GM12801 (cell line): ENCODE results near the gene UBE2R2.

Experiments used
- CTCF ChIP-seq: IDR thresholded peaks from one replicate; pipeline ENCODE4 v1.5.1; 2011; ENCODE audit warnings: control low read depth; ENCODE audit not compliant: insufficient read length; ENCODE audit errors: extremely low read depth

UBE2R2 gene

DNA sequence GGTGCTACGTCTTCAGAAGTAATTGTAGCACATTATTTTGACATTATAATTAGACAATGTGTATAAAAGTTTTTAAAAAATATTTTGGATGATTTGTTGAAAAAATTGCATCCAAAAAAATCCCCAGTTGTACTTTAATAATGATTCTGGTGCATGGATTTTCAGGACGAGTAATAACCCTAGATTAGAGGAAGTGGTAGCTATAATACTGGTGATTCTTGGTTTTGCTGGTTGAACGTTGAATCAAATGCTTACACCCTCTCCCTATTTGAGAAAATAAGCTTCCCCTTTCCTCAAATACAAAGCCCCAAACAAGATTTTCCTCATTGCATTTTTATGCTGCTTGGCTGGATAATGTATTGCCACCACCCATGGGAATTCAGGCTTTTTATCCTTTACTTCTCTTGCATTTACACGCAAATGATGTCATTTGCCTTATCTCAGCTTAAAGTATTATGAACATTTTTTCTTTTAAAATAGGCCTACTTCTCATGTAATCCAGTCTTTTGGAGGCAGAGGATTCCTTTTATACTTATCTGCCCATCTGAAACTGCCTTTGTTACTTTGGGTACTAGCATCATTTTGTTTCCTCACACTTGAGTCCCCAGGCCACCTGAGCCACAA, 86.3 kb downstream of the UBE2R2 start:
- no peak for TF ChIP-seq CTCF

GRCh38 chr9:33905137-33905536, 88.2 kb downstream of the UBE2R2 start:
- TF ChIP-seq CTCF, result no peak

DNA sequence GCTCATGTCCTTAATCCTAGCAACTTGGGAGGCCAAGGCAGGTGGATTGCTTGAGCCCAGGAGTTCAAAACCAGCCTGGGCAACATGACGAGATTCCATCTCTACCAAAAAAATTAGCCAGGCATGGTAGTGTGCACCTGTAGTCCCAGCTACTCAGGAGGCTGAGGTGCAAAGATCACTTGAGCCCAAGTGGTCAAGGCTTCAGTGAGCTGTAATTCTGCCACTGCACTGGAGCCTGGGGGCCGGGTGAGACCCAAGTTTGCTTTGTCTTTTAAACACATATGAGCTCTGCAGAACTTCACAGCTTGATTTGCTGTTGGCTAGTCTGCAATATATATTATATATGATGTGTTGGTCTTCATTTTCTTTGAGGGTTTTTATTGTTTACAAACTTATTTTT, 89.8 kb downstream of the UBE2R2 start:
- TF ChIP-seq CTCF, result no peak

DNA sequence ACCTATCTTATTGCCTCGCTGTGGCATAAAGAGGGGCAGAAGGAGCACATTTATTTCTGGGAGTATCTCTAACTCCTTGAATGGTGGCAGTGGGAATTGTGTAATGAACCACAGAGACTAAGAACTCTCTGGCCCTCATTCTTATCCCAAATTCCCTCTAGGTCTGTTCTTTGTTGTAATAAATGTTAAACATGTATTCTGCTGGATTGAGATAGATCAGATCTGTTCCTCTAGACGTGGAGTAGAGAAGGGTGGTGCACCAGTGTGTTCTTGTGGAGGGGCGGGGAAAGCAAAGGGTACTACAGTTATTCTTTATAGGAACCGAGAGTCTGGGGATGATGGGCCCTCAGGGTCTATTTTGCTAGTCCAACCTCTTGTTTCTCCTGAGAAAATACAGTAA, 90.4 kb downstream of the UBE2R2 start:
- TF ChIP-seq CTCF, result no peak

GRCh38 chr9:33908114-33908513, 91.2 kb downstream of the UBE2R2 start:
- no peak for TF ChIP-seq CTCF

- no peak for TF ChIP-seq CTCF
Measured at GRCh38 chr9:33908749-33909148, 91.8 kb downstream of the UBE2R2 start.

GRCh38 chr9:33913541-33913940, 96.6 kb downstream of the UBE2R2 start:
- no peak for TF ChIP-seq CTCF
